Neuronal stem cell (in vitro differentiated cells): ENCODE results near the gene HEATR5B.
A peak's percentile ranks its signal among the peaks of the same experiment; 100 is the strongest.

Experiments
- DNase-seq: peaks from one replicate; pipeline ENCODE4 v3.0.0-alpha.2; 2013; ENCODE audit warnings: low spot score
- H2AFZ ChIP-seq: one replicate; pipeline ENCODE4 v1.6.1; 2013; ENCODE audit warnings: mild to moderate bottlenecking, low read length, inconsistent platforms
- H2AK5ac ChIP-seq: 2 replicates; pipeline ENCODE4 v1.6.1; 2013; ENCODE audit warnings: low read depth, mild to moderate bottlenecking, inconsistent platforms, low read length, moderate library complexity, mixed read lengths
- H2BK120ac ChIP-seq: 2 replicates; pipeline ENCODE4 v1.6.1; 2013; ENCODE audit warnings: low read depth, mild to moderate bottlenecking, inconsistent platforms, low read length, moderate library complexity, mixed read lengths
- H2BK12ac ChIP-seq: one replicate; pipeline ENCODE4 v1.6.1; 2013; ENCODE audit warnings: low read length, inconsistent platforms
- H2BK15ac ChIP-seq: 2 replicates; pipeline ENCODE4 v1.6.1; 2013; ENCODE audit warnings: mild to moderate bottlenecking, low read length, inconsistent platforms, mixed read lengths
- H2BK5ac ChIP-seq: one replicate; pipeline ENCODE4 v1.6.1; 2013; ENCODE audit warnings: inconsistent platforms, mild to moderate bottlenecking, low read length, moderate library complexity
- H3K14ac ChIP-seq: one replicate; pipeline ENCODE4 v1.6.1; 2013; ENCODE audit warnings: low read length, inconsistent platforms
- H3K18ac ChIP-seq: 2 replicates; pipeline ENCODE4 v1.6.1; 2013; ENCODE audit warnings: low read length, inconsistent platforms
- H3K23ac ChIP-seq: 2 replicates; pipeline ENCODE4 v1.6.1; 2013; ENCODE audit warnings: low read depth, mild to moderate bottlenecking, mixed read lengths, low read length, inconsistent platforms; ENCODE audit not compliant: poor library complexity
- H3K27ac ChIP-seq: replicated peaks from 3 replicates; pipeline ENCODE4 v1.5.1; 2013; ENCODE audit warnings: low read length, inconsistent platforms
- H3K27me3 ChIP-seq, 3 experiments: 2 replicates each; pipeline ENCODE4 v1.6.1; 2013; ENCODE audit warnings: low read length in 3 of 3, mild to moderate bottlenecking in 2 of 3, inconsistent platforms in 1 of 3, low read depth in 1 of 3, mixed read lengths in 1 of 3, moderate library complexity in 1 of 3; ENCODE audit not compliant: control insufficient read depth in 3 of 3, insufficient read depth in 3 of 3
- H3K36me3 ChIP-seq, 2 donors: replicated peaks in 1 of 2; 2 replicates each; pipeline ENCODE4 v1.6.1; 2013; ENCODE audit warnings: low read length in 2 of 2; ENCODE audit not compliant: control insufficient read depth in 2 of 2, insufficient read depth in 2 of 2
- H3K4ac ChIP-seq: 2 replicates; pipeline ENCODE4 v1.6.1; 2013; ENCODE audit warnings: inconsistent platforms, mild to moderate bottlenecking, low read length, moderate library complexity
- H3K4me1 ChIP-seq, 2 donors: 1 replicate in 1 of 2; 2 replicates in 1 of 2; pipeline ENCODE4 v1.6.1; 2013; ENCODE audit warnings: low read length in 2 of 2, low read depth in 1 of 2; ENCODE audit not compliant: control insufficient read depth in 2 of 2, insufficient read depth in 1 of 2
- H3K4me2 ChIP-seq: one replicate; pipeline ENCODE4 v1.6.1; 2013; ENCODE audit warnings: mild to moderate bottlenecking, low read length, inconsistent platforms; ENCODE audit not compliant: insufficient read depth, poor library complexity, severe bottlenecking
- H3K4me3 ChIP-seq, 2 donors: 2 replicates each; pipeline ENCODE4 v1.5.1; 2013; ENCODE audit warnings: low read length in 2 of 2, mild to moderate bottlenecking in 2 of 2, inconsistent platforms in 1 of 2, moderate library complexity in 1 of 2
- H3K79me1 ChIP-seq: one replicate; pipeline ENCODE4 v1.6.1; 2013; ENCODE audit warnings: low read depth, mild to moderate bottlenecking, inconsistent platforms, low read length, moderate library complexity
- H3K9ac ChIP-seq: one replicate; pipeline ENCODE4 v1.6.1; 2013; ENCODE audit warnings: mild to moderate bottlenecking, low read depth, low read length, inconsistent platforms; ENCODE audit not compliant: poor library complexity
- H3K9me3 ChIP-seq, 2 donors: replicated peaks in 1 of 2; 2 replicates each; pipeline versions ENCODE3 to v1.6.1; 2013; ENCODE audit warnings: low read length in 2 of 2, mild to moderate bottlenecking in 2 of 2, inconsistent platforms in 1 of 2, low read depth in 1 of 2, mixed read lengths in 1 of 2, moderate library complexity in 1 of 2; ENCODE audit not compliant: control insufficient read depth in 2 of 2, insufficient read depth in 1 of 2
- H4K8ac ChIP-seq: one replicate; pipeline ENCODE4 v1.6.1; 2013; ENCODE audit warnings: low read depth, mild to moderate bottlenecking, inconsistent platforms, low read length, moderate library complexity
- H4K91ac ChIP-seq: one replicate; pipeline ENCODE4 v1.6.1; 2013; ENCODE audit warnings: low read length, low read depth, mild to moderate bottlenecking, inconsistent platforms; ENCODE audit not compliant: poor library complexity
- WGBS, 2 donors: extraction: QIAGEN DNeasy Blood & Tissue Kit; methylation state at CpG; one replicate each; pipeline ENCODE4 v1.1.7; 2013; ENCODE audit warnings: missing lambda C conversion rate in 2 of 2, mixed read lengths in 1 of 2; ENCODE audit not compliant: insufficient read length in 2 of 2, insufficient replicate concordance in 1 of 2; ENCODE audit errors: extremely low coverage in 2 of 2; 5-methylcytosine and 5-hydroxymethylcytosine counted together

HEATR5B gene

DNA sequence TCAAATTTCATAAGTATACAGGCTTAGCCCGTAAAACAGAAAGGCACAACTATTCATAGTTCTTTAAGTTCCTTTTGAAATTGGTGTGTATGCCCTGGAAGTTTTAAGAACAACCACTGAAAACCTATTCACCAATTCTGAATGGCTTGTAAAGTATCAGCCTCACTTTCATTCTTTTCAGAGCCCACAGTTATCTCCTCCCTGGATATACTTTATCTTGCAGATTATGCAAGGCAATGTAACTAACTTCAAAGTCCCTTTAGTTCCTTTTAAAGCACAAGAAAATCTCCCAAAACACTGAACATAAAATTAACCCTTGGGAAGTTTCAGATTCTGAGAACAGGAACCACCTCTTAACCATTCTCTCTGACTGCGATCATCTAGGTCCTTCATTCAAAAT, 119.0 kb downstream of the HEATR5B start:
- Histone ChIP-seq H3K4me2 (peak overlapping the region; percentile 83), H2AFZ (peak overlapping the region; percentile 99), H3K27ac (no peak overlapping the region), H3K4me1 (peaks cover 2 to 13% of the 10 kb centered on the region in 2 donors), H3K79me1 (no peaks in the 10 kb centered on the region), H3K4me3 (peak overlapping the region in 1 of 2 donors; percentile 66), H3K23ac (no peak overlapping the region), H3K27me3 (no peaks in the 10 kb centered on the region), H3K4ac (no peak overlapping the region), H2BK5ac (no peak overlapping the region), H3K36me3 (no peaks in the 10 kb centered on the region), H4K8ac (no peak overlapping the region), H4K91ac (no peak overlapping the region), H2AK5ac (no peak overlapping the region), H2BK15ac (no peak overlapping the region), H3K9me3 (no peaks in the 10 kb centered on the region), H3K14ac (no peak overlapping the region), H3K9ac (no peak overlapping the region), H3K18ac (no peak overlapping the region), H2BK120ac (no peak overlapping the region), H2BK12ac (no peak overlapping the region)
- DNase-seq = no peak
- WGBS, 2 donors = no CpG with 5 or more reads among the region's 2 CpGs

DNA sequence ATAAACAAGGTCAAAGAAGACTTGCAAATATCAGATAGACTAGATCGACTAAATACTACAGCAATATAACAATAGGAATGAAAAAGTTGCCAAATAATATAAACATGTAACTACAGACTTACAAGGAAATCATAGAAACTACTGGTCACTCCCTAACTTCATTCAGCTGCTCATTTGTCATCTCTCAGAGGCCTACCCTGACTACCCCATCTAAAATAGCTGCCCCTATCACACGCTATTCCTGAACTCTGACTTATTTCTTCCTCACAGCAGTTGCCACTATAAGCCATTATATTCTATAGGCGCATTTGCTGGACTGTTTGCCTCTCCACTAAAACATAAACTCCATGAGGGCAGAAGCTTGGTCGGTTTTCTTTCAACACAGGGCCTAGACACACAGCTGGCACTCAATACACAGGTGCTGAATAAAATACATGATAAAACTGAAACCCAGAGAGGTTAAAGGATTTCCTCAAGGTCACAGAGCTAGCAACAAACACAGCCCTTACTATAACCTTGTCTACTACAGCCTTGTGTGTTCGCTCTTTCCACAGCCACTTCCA, 119.6 kb downstream of the HEATR5B start:
- no peak for DNase-seq
- Histone ChIP-seq H4K91ac (no peak overlapping the region), H3K4me3 (peak overlapping the region in 1 of 2 donors; percentile 66), H3K4me2 (no peak overlapping the region), H2BK120ac (no peak overlapping the region), H3K4ac (no peak overlapping the region), H3K18ac (no peak overlapping the region), H3K4me1 (peaks cover 2 to 13% of the 10 kb centered on the region in 2 donors), H2AK5ac (no peak overlapping the region), H3K9me3 (no peaks in the 10 kb centered on the region), H3K27me3 (no peaks in the 10 kb centered on the region), H2BK5ac (no peak overlapping the region), H3K23ac (no peak overlapping the region), H2BK12ac (no peak overlapping the region), H4K8ac (no peak overlapping the region), H3K27ac (no peak overlapping the region), H2AFZ (no peak overlapping the region), H3K14ac (no peak overlapping the region), H2BK15ac (no peak overlapping the region), H3K79me1 (no peaks in the 10 kb centered on the region), H3K36me3 (no peaks in the 10 kb centered on the region), H3K9ac (no peak overlapping the region)
- no CpG with 5 or more reads among the region's 5 CpGs for WGBS, 2 donors

DNA sequence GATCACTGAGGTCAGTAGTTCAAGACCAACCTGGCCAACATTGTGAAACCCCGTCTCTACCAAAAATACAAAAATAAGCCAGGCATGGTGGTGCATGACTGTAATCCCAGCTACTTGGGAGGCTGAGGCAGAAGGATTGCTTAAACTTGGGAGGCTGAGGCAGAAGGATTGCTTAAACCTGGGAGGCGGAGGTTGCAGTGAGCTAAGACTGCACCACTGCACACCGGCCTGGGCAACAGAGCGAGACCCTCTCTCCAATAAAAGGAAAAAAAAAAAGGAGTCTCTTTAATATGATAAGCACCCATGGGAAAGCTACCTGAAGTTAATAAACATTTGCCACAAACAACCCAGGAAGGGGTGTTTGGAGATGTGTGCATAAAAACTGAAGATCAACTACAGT, 120.4 kb downstream of the HEATR5B start:
- no CpG with 5 or more reads among the region's 4 CpGs for WGBS, 2 donors

DNA sequence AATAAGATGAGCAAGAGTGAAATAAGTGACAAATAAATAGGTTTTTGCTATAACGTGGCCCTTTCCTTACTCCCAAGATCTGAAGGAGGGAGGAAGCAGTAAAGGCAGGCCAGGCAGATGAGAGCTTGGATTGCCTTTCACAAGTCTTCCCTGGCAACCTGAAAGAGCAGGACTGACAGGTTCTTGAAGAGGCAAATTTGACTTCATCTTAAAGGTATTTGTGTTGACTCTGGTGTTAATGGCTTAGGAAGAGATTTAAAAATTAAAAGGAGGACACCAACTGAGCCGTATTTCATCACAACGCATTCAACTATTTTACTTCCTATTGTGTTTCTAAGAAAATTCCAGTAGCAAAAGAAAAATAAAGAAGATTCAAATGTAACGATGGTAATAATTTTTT, 121.1 kb downstream of the HEATR5B start:
- Histone ChIP-seq H3K4me1 (peaks cover 2 to 11% of the 10 kb centered on the region in 2 donors), H4K91ac (no peak overlapping the region), H2BK5ac (no peak overlapping the region), H2BK120ac (no peak overlapping the region), H3K79me1 (no peaks in the 10 kb centered on the region), H3K4me3 (no peak overlapping the region), H3K27me3 (no peaks in the 10 kb centered on the region), H3K23ac (no peak overlapping the region), H2BK12ac (no peak overlapping the region), H3K4ac (no peak overlapping the region), H3K9ac (no peak overlapping the region), H2AFZ (no peak overlapping the region), H3K36me3 (peaks cover 0 to 5% of the 10 kb centered on the region in 2 donors), H3K9me3 (no peaks in the 10 kb centered on the region), H3K14ac (no peak overlapping the region), H3K4me2 (no peak overlapping the region), H3K27ac (no peak overlapping the region), H2AK5ac (no peak overlapping the region), H3K18ac (no peak overlapping the region), H4K8ac (no peak overlapping the region), H2BK15ac (no peak overlapping the region)
- no CpG with 5 or more reads among the region's 4 CpGs for WGBS, 2 donors
- no peak for DNase-seq

More for the DNA sequence above, 120.4 kb downstream of the HEATR5B start:
- H3K27ac ChIP-seq = no peak overlapping the region
- no peak overlapping the region for H2BK120ac ChIP-seq
- no peak overlapping the region for H3K4ac ChIP-seq
- H3K4me3 ChIP-seq = no peak overlapping the region
- DNase-seq = no peak
- H2AK5ac ChIP-seq = no peak overlapping the region
- no peak overlapping the region for H4K8ac ChIP-seq
- no peak overlapping the region for H2BK15ac ChIP-seq
- H3K9me3 ChIP-seq = no peaks in the 10 kb centered on the region
- no peaks in the 10 kb centered on the region for H3K27me3 ChIP-seq
- no peak overlapping the region for H3K4me2 ChIP-seq
- H3K4me1 ChIP-seq = peaks cover 2 to 13% of the 10 kb centered on the region in 2 donors
- H2BK5ac ChIP-seq = no peak overlapping the region
- H3K79me1 ChIP-seq = no peaks in the 10 kb centered on the region
- H2AFZ ChIP-seq = no peak overlapping the region
- H2BK12ac ChIP-seq = no peak overlapping the region
- no peak overlapping the region for H4K91ac ChIP-seq
- H3K18ac ChIP-seq = no peak overlapping the region
- peaks cover 0 to 5% of the 10 kb centered on the region in 2 donors for H3K36me3 ChIP-seq
- no peak overlapping the region for H3K14ac ChIP-seq
- H3K9ac ChIP-seq = peak overlapping the region; percentile 60
- H3K23ac ChIP-seq = no peak overlapping the region
